ENCODE results near the gene SMIM14. TPM values are rescaled to one million over a fixed set of nuclear protein-coding genes. Genes with fewer than 3 reads are reported as not detected.
A peak's percentile ranks its signal among the peaks of the same experiment; 100 is the strongest.
"Not testable (repeated sequence)": the region's sequence is repeated elsewhere in the genome, so short reads cannot be mapped to it uniquely, and the experiment has no call there.

Gene SMIM14
- total RNA-seq (10 to 100 TPM in 9 of 10 donors, 1 to 10 TPM in 1; 9.3 to 15.2 (median 11.8) TPM), polyA plus RNA-seq (1 to 10 TPM; 5.4 to 5.6 TPM)
- long read RNA-seq, donor 1, full-length matches to known transcripts, result 19 of 22 reads
- long read RNA-seq, donor 1, partial matches to known transcripts, result 0 of 22 reads
- long read RNA-seq, donor 1, other reads (novel, unspliced or antisense), result 3 of 22 reads
- long read RNA-seq, donor 2, full-length matches to known transcripts, result 15 of 19 reads
- long read RNA-seq, donor 2, partial matches to known transcripts, result 1 of 19 reads
- long read RNA-seq, donor 2, other reads (novel, unspliced or antisense), result 3 of 19 reads
- long read RNA-seq, donor 3, full-length matches to known transcripts, result 52 of 60 reads
- long read RNA-seq, donor 3, partial matches to known transcripts, result 1 of 60 reads
- long read RNA-seq, donor 3, other reads (novel, unspliced or antisense), result 7 of 60 reads

- intact Hi-C loops (cut with DNase I), result loop anchor here in 8 of 10 donors (1.0 to 10.0 kb wide), 10 partner anchors 59 to 419 kb away; partner anchors contain the start of genes UGDH (in 7 of the 8), UBE2K (in 4 of the 8), LIAS (in 3 of the 8) and N4BP2 (in 3 of the 8)
- peaks cover 0 to 35% (median 27%) of the 10 kb centered on the region in 9 donors for H3K4me1 ChIP-seq
- H3K9me3 ChIP-seq, result no peaks in the 10 kb centered on the region
- ATAC-seq (peak; percentile 97 to 100 (median 98)), DNase-seq (peak; percentile 98 to 99)
- H3K4me3 ChIP-seq, result peak within 1 kb of the TSS; percentile 80 to 95 (median 92)
- WGBS, 2 donors, result 0% methylated on average over 71 to 75 of the region's 75 CpGs
- H3K27me3 ChIP-seq, result no peaks in the 10 kb centered on the region
- peak in 4 of 9 donors; percentile 24 to 35 (median 27) for TF ChIP-seq CTCF (IDR thresholded peaks at IDR 0.05)
- H3K36me3 ChIP-seq, result peaks cover 0 to 11% (median 0%) of the 10 kb centered on the region in 9 donors
- H3K27ac ChIP-seq, result peak within 1 kb of the TSS; percentile 86 to 99 (median 98)
Measured at GRCh38 chr4:39638354-39639239, at the start of gene SMIM14. SMIM14 (minus strand) TSS chr4:39638865; CDS start chr4:39605145, 33,720 bp downstream.

GRCh38 chr4:39687014-39687413 is 48.3 kb upstream of the SMIM14 start:
- no peaks in the 10 kb centered on the region for H3K36me3 ChIP-seq
- no peaks in the 10 kb centered on the region for H3K27me3 ChIP-seq
- no peaks in the 10 kb centered on the region for H3K9me3 ChIP-seq
- no peak overlapping the region for H3K4me3 ChIP-seq
- intact Hi-C loops (cut with DNase I), result no loop called here
- ATAC-seq (no peak), DNase-seq (no peak)
- no peak for TF ChIP-seq CTCF (IDR thresholded peaks at IDR 0.05)
- H3K4me1 ChIP-seq, result peaks cover 0 to 4% (median 0%) of the 10 kb centered on the region in 9 donors
- no peak overlapping the region for H3K27ac ChIP-seq

- WGBS, 2 donors, result 0% methylated on average over 1 of the region's 1 CpG
- ATAC-seq (no peak), DNase-seq (no peak)
- Histone ChIP-seq H3K36me3 (no peaks in the 10 kb centered on the region), H3K4me1 (peaks cover 0 to 4% (median 0%) of the 10 kb centered on the region in 9 donors), H3K4me3 (no peak overlapping the region), H3K9me3 (no peaks in the 10 kb centered on the region), H3K27ac (no peak overlapping the region), H3K27me3 (no peaks in the 10 kb centered on the region)
- intact Hi-C loops (cut with DNase I), result no loop called here
- TF ChIP-seq CTCF (IDR thresholded peaks at IDR 0.05), result no peak
Measured at GRCh38 chr4:39685990-39686389, 47.3 kb upstream of the SMIM14 start.

GRCh38 chr4:39682138-39682537 is 43.5 kb upstream of the SMIM14 start:
- no peaks in the 10 kb centered on the region for H3K27me3 ChIP-seq
- H3K4me3 ChIP-seq, result no peak overlapping the region
- no peak for TF ChIP-seq CTCF (IDR thresholded peaks at IDR 0.05)
- no peaks in the 10 kb centered on the region for H3K9me3 ChIP-seq
- no peak overlapping the region for H3K27ac ChIP-seq
- peaks cover 0 to 4% (median 0%) of the 10 kb centered on the region in 9 donors for H3K4me1 ChIP-seq
- no peaks in the 10 kb centered on the region for H3K36me3 ChIP-seq
- ATAC-seq (peak in 3 of 8 donors; percentile 31 to 49 (median 42)), DNase-seq (no peak)
- WGBS, 2 donors, result 77 to 83% methylated on average over 2 of the region's 2 CpGs
- intact Hi-C loops (cut with DNase I), result no loop called here

GRCh38 chr4:39681003-39681402 is 42.3 kb upstream of the SMIM14 start:
- H3K9me3 ChIP-seq; H3K27me3 ChIP-seq; H3K4me3 ChIP-seq; intact Hi-C loops (cut with DNase I); H3K4me1 ChIP-seq; H3K36me3 ChIP-seq; ATAC-seq; DNase-seq; H3K27ac ChIP-seq: not testable (repeated sequence)
- WGBS, 2 donors, result 80 to 93% methylated on average over 2 of the region's 2 CpGs

- ATAC-seq; H3K36me3 ChIP-seq; H3K27ac ChIP-seq; H3K4me1 ChIP-seq; DNase-seq; H3K4me3 ChIP-seq; H3K27me3 ChIP-seq; H3K9me3 ChIP-seq; intact Hi-C loops (cut with DNase I): not testable (repeated sequence)
- WGBS, 2 donors, result 93 to 98% methylated on average over 10 of the region's 10 CpGs
Measured at GRCh38 chr4:39675681-39676080, 37.0 kb upstream of the SMIM14 start.

All from heart right ventricle (tissue), 16 donors.